ENCODE measurements around the gene SEL1L3. TPM values are rescaled to one million over a fixed set of nuclear protein-coding genes. Genes with fewer than 3 reads are reported as not detected.

Gene SEL1L3
- total and polyA plus RNA-seq, 4 donors, result 3.3 to 13.1 (median 5.7) TPM

- no peak overlapping the region for H3K4me3 ChIP-seq (ENCODE audit: low read depth in 1 of 3, low read length in 3 of 3)
- peaks cover 0 to 6% (median 2%) of the 10 kb centered on the region in 4 donors for H3K4me1 ChIP-seq (ENCODE audit: control insufficient read depth in 4 of 4, insufficient read depth in 4 of 4, low read length in 3 of 4)
- no peak overlapping the region for H3K27ac ChIP-seq (ENCODE audit: low read depth in 1 of 2, low read length in 2 of 2)
- 57% methylated on average over 11 of the region's 11 CpGs for WGBS
- DNase-seq (ENCODE audit: low spot score), result no peak
- H3K36me3 ChIP-seq (ENCODE audit: control insufficient read depth in 4 of 4, insufficient read depth in 3 of 4, low read depth in 1 of 4, low read length in 3 of 4), result peaks cover 0 to under 1% (median 0%) of the 10 kb centered on the region in 4 donors
- no peaks in the 10 kb centered on the region for H3K27me3 ChIP-seq (ENCODE audit: control insufficient read depth in 4 of 4, insufficient read depth in 4 of 4, low read length in 3 of 4)
- H3K9ac ChIP-seq (ENCODE audit: low read depth in 1 of 2, low read length in 2 of 2), result no peak overlapping the region
- TF ChIP-seq HNF4A (conservative IDR thresholded peaks at IDR 0.05), result peak in 1 of 2 donors; percentile 21
- TF ChIP-seq EGR1 (IDR thresholded peaks at IDR 0.05; ENCODE audit: low read depth in 2 of 2), result no peak
- TF ChIP-seq, protein P1, sequence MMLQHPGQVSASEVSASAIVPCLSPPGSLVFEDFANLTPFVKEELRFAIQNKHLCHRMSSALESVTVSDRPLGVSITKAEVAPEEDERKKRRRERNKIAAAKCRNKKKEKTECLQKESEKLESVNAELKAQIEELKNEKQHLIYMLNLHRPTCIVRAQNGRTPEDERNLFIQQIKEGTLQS (IDR thresholded peaks at IDR 0.05), result no peak
- TF ChIP-seq RAD21 (IDR thresholded peaks at IDR 0.05), result no peak
- TF ChIP-seq, protein P2, sequence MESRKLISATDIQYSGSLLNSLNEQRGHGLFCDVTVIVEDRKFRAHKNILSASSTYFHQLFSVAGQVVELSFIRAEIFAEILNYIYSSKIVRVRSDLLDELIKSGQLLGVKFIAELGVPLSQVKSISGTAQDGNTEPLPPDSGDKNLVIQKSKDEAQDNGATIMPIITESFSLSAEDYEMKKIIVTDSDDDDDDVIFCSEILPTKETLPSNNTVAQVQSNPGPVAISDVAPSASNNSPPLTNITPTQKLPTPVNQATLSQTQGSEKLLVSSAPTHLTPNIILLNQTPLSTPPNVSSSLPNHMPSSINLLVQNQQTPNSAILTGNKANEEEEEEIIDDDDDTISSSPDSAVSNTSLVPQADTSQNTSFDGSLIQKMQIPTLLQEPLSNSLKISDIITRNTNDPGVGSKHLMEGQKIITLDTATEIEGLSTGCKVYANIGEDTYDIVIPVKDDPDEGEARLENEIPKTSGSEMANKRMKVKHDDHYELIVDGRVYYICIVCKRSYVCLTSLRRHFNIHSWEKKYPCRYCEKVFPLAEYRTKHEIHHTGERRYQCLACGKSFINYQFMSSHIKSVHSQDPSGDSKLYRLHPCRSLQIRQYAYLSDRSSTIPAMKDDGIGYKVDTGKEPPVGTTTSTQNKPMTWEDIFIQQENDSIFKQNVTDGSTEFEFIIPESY (IDR thresholded peaks at IDR 0.05), result no peak
- TF ChIP-seq RXRA (IDR thresholded peaks at IDR 0.05), result peak in 1 of 2 donors; percentile 11
- no peak for TF ChIP-seq FOXA2 (IDR thresholded peaks at IDR 0.05)
- H3K9me3 ChIP-seq (ENCODE audit: control insufficient read depth in 4 of 4, low read length in 3 of 4), result no peaks in the 10 kb centered on the region
These were observed 102.2 kb downstream of the SEL1L3 start for GRCh38 chr4:25760518-25761157.

GRCh38 chr4:25760048-25760447 lies 102.7 kb downstream of the SEL1L3 start:
- no peak for DNase-seq (ENCODE audit: low spot score)
- H3K9ac ChIP-seq (ENCODE audit: low read depth in 1 of 2, low read length in 2 of 2), result no peak overlapping the region
- H3K9me3 ChIP-seq (ENCODE audit: control insufficient read depth in 4 of 4, low read length in 3 of 4), result no peaks in the 10 kb centered on the region
- H3K4me1 ChIP-seq (ENCODE audit: control insufficient read depth in 4 of 4, insufficient read depth in 4 of 4, low read length in 3 of 4), result peaks cover 0 to 6% (median 2%) of the 10 kb centered on the region in 4 donors
- WGBS, result 96% methylated on average over 4 of the region's 4 CpGs
- H3K27me3 ChIP-seq (ENCODE audit: control insufficient read depth in 4 of 4, insufficient read depth in 4 of 4, low read length in 3 of 4), result no peaks in the 10 kb centered on the region
- no peaks in the 10 kb centered on the region for H3K36me3 ChIP-seq (ENCODE audit: control insufficient read depth in 4 of 4, insufficient read depth in 3 of 4, low read depth in 1 of 4, low read length in 3 of 4)
- H3K4me3 ChIP-seq (ENCODE audit: low read depth in 1 of 3, low read length in 3 of 3), result no peak overlapping the region
- TF ChIP-seq HNF4G (IDR thresholded peaks at IDR 0.05) (no peak), FOXA1 (IDR thresholded peaks at IDR 0.05) (no peak)
- TF ChIP-seq, protein P1 (IDR thresholded peaks at IDR 0.05), result no peak
- no peak overlapping the region for H3K27ac ChIP-seq (ENCODE audit: low read depth in 1 of 2, low read length in 2 of 2)

DNA sequence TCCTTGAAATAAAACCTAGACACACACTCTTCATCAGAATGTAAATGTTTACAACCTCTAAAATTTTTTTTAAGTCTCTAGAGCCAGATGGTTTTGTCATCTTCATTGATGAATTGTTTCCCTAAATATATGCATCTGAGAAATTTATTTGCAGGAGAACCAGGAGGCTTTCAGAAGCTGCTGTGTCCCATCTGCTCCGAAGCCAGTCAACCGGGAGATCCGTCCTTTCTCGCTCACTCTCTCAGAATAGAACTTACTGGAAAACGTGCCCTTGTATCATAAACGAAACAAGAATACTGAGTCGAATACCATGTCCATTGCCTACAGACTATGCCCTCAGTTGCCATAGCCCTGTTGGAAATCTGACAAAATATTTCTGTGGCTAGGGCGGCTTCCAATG lies 103.7 kb downstream of the SEL1L3 start:
- Histone ChIP-seq H3K4me1 (ENCODE audit: control insufficient read depth in 4 of 4, insufficient read depth in 4 of 4, low read length in 3 of 4) (peaks cover 0 to 6% (median 2%) of the 10 kb centered on the region in 4 donors), H3K9ac (ENCODE audit: low read depth in 1 of 2, low read length in 2 of 2) (no peak overlapping the region), H3K36me3 (ENCODE audit: control insufficient read depth in 4 of 4, insufficient read depth in 3 of 4, low read depth in 1 of 4, low read length in 3 of 4) (no peaks in the 10 kb centered on the region), H3K4me3 (ENCODE audit: low read depth in 1 of 3, low read length in 3 of 3) (no peak overlapping the region), H3K9me3 (ENCODE audit: control insufficient read depth in 4 of 4, low read length in 3 of 4) (no peaks in the 10 kb centered on the region), H3K27ac (ENCODE audit: low read depth in 1 of 2, low read length in 2 of 2) (no peak overlapping the region), H3K27me3 (ENCODE audit: control insufficient read depth in 4 of 4, insufficient read depth in 4 of 4, low read length in 3 of 4) (no peaks in the 10 kb centered on the region)
- 89% methylated on average over 8 of the region's 8 CpGs for WGBS
- TF ChIP-seq YY1 (IDR thresholded peaks at IDR 0.05), result no peak
- DNase-seq (ENCODE audit: low spot score), result no peak

- no peaks in the 10 kb centered on the region for H3K27me3 ChIP-seq (ENCODE audit: control insufficient read depth in 4 of 4, insufficient read depth in 4 of 4, low read length in 3 of 4)
- H3K36me3 ChIP-seq (ENCODE audit: control insufficient read depth in 4 of 4, insufficient read depth in 3 of 4, low read depth in 1 of 4, low read length in 3 of 4), result no peaks in the 10 kb centered on the region
- no peak overlapping the region for H3K27ac ChIP-seq (ENCODE audit: low read depth in 1 of 2, low read length in 2 of 2)
- 88% methylated on average over 8 of the region's 8 CpGs for WGBS
- no peak overlapping the region for H3K9ac ChIP-seq (ENCODE audit: low read depth in 1 of 2, low read length in 2 of 2)
- no peaks in the 10 kb centered on the region for H3K9me3 ChIP-seq (ENCODE audit: control insufficient read depth in 4 of 4, low read length in 3 of 4)
- no peak for DNase-seq (ENCODE audit: low spot score)
- no peak overlapping the region for H3K4me3 ChIP-seq (ENCODE audit: low read depth in 1 of 3, low read length in 3 of 3)
- H3K4me1 ChIP-seq (ENCODE audit: control insufficient read depth in 4 of 4, insufficient read depth in 4 of 4, low read length in 3 of 4), result peaks cover 0 to 6% (median 2%) of the 10 kb centered on the region in 4 donors
- no peak for TF ChIP-seq CTCF (IDR thresholded peaks at IDR 0.05; ENCODE audit: low read depth, low read length, missing input control)
- no peak for TF ChIP-seq RXRA (IDR thresholded peaks at IDR 0.05)
- TF ChIP-seq GABPA (IDR thresholded peaks at IDR 0.05 in 1 of 2, conservative IDR thresholded peaks at IDR 0.05 in 1 of 2), result no peak
- TF ChIP-seq TAF1 (conservative IDR thresholded peaks at IDR 0.05), result no peak
- TF ChIP-seq, protein P3, sequence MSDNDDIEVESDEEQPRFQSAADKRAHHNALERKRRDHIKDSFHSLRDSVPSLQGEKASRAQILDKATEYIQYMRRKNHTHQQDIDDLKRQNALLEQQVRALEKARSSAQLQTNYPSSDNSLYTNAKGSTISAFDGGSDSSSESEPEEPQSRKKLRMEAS (IDR thresholded peaks at IDR 0.05), result no peak
- no peak for TF ChIP-seq YY1 (IDR thresholded peaks at IDR 0.05)
- no peak for TF ChIP-seq EGR1 (IDR thresholded peaks at IDR 0.05; ENCODE audit: low read depth in 2 of 2)
- no peak for TF ChIP-seq HNF4G (IDR thresholded peaks at IDR 0.05)
- TF ChIP-seq NR2F2 (IDR thresholded peaks at IDR 0.05), result no peak
- no peak for TF ChIP-seq HNF4A (conservative IDR thresholded peaks at IDR 0.05)
- TF ChIP-seq, protein P1 (IDR thresholded peaks at IDR 0.05), result no peak
- TF ChIP-seq, protein P2 (IDR thresholded peaks at IDR 0.05), result no peak
These were observed 105.3 kb downstream of the SEL1L3 start for GRCh38 chr4:25757452-25757851.
